GM21529 (cell line): ENCODE measurements around the gene CSNK1G1.
"Not testable (repeated sequence)": the region's sequence is repeated elsewhere in the genome, so short reads cannot be mapped to it uniquely, and the experiment has no call there.

ENCODE experiments used
- ATAC-seq: cut with Tn5 transposase; IDR thresholded peaks from one replicate; pipeline ENCODE4 v1.9.1; 2021; ENCODE audit not compliant: unreplicated experiment

Gene CSNK1G1

DNA sequence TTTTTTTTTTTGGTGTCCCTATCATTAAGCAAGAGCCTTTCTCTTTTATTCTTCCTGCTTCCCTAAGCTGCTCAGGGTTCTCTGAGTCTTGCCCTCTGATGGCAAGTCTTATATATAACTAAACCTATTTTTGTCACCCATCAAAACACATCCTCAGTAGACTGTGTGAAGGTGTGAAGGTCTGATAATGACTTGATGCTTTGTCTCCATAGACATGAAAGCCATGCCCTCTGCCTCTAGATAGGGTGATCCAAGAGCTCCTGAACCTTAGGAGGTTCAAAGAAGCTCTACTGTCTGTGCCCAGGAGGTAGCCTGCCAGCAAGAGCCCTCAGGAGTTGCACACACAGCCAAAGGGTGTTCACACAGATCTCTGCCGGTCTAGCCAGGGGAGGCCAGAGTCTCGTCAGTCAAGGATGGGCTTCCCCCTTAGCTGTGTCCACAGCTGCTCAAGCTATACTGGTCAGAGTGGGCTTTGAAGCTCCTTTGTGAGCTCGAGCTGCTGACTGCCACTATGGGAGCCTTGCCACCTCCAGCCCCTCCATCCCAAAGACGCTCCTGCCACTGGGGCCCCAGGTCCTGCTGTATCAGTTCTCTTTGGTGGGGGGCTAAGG is 217.5 kb downstream of the CSNK1G1 start:
- ATAC-seq: no peak

DNA sequence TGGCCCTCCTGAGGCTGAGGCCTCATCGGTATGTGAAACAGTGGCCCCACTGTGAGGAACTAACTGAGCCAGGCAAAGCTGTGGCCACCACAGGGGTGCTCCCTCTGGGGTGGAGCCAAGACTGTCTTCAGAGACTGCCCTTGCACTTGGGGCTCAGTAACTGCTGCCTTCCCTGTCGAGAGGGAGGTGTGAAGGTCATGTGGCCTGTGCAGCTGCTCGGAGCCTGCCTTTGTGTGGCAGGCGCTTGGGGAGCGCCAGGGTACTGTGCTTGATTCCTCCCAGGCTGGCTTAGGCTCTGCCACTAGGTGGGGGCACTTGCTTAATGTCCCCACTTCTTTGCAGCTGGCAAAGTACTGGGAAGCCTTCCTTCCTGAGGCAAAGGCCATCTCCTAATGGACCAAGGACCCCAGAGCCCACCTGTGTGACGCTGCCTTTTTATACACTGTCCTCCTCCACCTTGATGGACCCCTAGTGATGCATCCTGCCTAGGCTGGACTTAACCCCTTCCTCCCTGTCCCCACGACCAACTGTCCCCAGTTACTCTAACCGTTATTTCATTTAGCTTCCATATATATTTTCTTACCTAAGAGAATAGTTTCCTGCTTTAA is 218.6 kb downstream of the CSNK1G1 start:
- no peak for ATAC-seq

DNA sequence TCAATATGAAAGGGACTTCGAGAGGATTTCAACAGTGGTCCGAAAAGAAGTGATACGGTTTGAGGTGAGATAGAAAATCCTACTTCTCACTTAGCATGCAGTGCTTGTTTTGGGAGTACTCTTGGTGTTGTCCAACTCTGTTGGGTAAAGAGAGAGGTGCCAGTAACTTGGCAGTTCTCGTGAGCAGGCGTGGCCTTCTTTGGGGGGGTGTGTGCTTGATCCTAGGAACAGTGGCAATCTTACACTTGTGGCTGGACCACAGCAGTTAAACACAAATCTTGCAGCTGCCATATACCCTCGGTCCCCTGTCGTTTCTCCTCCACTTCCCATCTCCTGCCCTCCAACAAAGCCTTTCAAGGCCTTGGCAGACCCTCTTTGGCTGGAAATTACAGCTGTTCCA is 219.6 kb downstream of the CSNK1G1 start:
- ATAC-seq: no peak

DNA sequence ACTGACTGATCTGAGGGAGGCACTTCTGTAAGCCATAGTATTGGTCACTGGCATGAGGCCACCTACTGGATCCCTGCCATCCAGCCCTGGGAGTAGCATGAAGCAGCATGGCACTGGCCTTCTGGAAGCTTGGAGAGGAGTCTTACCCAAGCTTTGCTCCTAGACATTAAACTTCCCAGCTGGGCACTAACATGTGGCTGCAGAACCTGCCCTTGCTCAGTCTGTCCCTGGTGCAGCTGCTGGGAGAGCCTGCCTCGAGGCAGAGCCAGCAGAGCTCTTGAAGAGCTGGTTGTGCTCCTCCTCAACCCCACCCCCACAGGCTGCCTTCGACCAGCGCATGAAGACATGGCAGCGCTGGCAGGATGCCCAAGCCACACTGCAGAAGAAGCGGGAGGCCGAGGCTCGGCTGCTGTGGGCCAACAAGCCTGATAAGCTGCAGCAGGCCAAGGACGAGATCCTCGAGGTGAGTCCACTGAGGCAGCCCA is 221.6 kb downstream of the CSNK1G1 start:
- ATAC-seq: no peak

DNA sequence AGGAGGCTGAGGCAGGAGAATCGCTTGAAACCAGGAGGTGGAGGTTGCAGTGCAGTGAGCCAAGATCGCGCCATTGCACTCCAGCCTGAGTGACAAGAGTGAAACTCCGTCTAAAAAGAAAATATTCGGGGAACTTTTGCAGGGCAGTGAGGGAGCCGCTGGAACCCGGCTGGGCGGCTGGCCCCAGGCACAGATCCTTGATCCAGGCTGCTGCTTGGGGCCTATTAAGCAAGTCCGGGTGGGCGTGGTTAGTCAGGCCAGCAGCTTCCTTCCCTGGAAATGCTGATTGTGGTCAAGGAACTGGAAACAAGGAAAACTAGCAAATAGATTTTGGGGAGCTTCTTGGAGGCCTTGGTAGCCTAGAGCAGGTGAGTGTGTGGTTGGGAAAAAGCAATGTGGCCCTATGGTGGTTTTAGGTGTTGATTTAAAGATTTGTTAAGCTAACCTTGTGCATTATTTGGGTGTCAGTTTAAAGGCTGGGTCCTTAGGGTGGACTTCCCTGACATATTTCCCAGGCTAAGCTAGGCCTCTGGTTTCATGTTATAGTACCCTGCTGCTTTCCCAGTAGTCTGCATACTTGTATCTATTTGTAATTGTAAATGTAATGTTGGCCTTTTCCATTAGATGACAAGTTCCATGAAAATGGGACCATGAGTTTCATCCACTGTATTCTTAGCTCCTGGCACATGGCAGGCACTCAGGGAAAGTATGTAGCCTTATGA is 222.2 kb downstream of the CSNK1G1 start:
- ATAC-seq: no peak

DNA sequence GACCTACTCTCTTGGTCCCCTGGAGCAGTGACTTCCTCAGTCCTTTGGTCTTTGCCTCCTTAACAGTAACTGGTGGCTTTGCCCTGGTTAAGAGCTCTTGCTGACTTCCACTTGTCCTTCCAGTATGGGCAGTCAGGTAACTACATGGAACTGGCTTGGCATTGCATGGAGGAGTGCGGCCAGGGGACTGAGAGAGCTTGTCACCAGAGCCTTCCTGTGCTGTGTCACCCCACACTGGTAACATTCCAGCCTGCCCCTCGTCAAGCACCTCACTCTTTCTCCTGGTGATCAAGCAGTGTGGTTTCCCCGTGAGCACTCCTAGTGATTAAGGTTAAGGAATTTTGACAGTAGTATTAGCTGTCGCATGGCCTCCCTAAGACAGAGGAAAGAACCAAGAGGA is 223.8 kb downstream of the CSNK1G1 start:
- no peak for ATAC-seq

DNA sequence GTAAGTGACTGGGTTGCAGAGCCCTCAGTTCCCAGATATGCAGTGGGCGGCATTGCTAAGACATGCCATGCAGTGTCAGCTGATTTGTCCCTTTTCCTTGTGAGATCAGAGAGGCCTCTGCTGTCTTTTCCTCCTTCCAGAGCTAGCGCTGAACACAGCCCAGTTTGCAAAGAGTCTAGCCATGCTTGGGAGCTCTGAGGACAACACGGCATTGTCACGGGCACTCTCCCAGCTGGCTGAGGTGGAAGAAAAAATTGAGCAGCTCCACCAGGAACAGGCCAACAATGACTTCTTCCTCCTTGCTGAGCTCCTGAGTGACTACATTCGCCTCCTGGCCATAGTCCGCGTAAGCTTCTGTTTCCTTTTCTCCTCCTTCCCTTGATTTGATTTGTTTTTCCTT is 224.4 kb downstream of the CSNK1G1 start:
- no peak for ATAC-seq

DNA sequence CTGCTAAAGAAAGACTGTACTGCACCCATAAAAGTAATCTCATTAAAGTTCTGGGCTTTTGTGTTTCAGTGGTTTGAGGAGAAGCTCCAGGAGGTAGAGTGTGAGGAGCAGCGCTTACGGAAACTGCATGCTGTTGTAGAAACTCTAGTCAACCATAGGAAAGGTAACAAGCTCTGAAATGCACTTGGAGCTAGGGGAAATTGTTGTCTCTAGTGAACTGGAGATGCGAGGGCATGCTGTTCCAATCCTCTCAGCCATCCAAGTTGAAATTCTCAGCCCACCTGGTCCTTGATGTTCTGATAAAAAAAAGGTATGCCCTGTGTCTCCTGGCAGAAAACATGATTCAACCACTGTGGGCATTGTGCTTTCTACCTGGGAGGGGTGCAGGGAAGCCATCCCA is 225.8 kb downstream of the CSNK1G1 start:
- no peak for ATAC-seq

DNA sequence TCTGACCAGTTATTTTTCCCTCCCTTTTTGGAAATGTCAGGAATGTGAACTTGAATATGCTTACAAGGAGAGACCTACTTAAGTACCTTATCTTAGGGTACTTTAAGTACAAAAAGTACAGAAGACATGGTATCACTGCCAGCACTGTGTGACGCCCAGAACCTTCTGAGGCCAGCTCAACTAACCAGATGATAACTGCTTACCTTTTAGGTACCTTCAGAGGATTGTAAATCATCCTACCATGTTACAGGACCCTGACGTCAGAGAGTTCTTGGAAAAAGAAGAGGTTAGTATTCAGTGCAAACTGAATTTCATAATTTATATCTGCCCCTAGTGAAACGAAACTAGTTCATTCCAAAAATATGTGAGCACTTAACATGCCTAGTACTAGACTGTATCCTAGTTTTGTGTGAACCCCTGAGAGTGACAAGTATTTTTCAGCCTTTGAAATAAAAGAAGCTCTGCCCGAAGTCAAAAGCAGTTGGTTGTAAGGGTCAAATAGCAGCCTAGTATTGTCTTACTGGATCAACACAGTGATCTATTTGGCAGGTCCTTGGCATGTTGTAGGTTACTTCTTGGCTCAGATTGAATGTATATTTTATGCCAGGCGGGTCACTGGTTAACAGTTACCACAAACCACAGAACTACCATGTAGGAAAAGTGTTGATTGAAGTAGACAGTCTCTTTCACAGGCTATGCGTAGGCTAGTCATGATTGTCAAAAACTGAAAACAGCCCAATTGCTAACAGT is 228.3 kb downstream of the CSNK1G1 start:
- ATAC-seq: no peak

DNA sequence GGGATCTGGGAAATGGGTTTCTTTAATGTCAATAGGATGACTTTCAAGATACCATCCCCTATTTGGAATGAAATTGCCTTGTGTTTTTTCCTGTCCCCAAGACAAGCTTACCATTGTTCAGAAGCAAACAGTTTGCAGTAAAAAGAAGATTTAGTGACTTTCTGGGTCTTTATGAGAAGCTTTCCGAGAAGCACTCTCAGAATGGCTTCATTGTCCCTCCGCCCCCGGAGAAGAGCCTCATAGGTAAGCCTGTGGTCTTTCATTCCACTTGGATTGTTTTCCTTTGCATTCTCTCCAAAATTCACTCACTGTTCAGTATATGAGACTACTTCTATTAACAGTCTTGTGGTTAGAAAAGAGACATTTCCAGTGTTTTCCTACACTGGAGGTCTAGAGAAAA is 230.0 kb downstream of the CSNK1G1 start:
- ATAC-seq: no peak

DNA sequence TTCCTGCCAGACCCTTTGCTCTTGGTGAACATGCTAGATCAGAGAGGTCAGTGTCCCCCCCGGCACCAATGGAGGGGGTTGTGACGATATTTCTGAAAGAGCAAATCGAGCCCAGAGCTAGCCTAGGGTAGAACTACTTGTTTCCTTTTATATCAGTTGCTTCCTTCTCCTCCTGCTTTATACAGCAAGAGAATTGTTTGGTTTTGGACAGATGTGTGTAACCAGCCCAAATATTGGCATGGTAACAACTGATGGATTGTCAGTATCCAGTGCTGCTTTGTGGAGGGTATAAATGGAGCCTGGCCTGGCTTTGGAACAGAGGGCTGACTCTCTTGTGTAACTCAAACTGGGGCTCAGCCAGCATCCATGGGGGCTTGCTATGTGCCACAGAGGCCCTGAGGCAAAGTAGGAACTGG is 233.0 kb downstream of the CSNK1G1 start:
- ATAC-seq: no peak

DNA sequence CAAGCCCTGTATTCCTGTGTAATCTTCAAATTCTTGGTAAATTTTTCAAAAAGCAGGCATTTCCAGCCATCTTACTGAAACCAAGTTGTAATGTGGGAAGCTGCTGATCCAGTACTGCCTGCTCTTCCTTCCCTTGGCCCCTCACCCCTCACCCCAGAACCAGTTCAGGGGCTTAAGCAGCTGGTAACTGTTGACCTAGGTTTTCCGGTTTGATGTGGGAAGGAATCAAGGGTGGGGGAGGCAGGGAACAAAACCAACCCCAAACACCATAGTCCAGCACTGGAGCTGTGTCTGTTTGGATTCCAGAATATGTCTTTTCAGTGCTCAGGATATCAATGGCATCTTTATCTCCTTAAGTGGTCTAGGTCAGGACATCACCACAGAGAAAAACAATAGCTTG is 233.5 kb downstream of the CSNK1G1 start:
- ATAC-seq: no peak

DNA sequence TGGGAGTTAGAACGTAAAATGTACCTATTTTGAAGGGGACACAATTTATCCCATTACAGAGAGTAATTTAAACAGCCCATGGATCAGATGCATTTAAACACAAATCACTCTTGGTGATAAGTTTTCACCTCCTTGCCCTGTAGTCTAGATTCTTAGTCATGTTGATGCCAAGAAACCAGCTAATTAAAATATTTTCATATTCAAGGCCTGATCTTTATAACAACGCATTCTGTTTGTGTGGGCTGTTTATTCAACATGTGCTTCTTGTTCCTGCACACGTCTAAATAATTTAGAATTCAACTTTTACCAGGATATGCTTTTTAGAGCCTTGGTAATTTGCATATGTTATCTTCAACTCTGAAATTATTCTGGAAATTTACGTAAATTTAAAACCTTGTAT is 234.4 kb downstream of the CSNK1G1 start:
- no peak for ATAC-seq

DNA sequence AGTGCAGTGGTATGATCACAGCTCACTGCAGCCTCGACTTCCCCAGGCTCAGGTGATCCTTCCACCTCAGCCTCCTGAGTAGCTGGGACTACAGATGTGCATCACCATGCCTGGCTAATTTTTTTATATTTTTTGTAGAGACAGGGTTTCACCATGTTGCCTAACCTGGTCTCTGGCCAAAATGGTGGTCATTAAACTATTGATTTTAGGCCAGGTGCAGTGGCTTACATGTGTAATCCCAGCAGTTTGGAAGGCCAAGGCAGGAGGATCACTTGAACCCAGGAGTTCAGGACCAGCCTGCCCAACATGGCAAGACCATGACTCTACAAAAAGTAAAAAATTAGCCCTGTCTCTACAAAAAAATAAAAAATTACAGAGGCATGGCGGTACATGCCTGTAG is 235.7 kb downstream of the CSNK1G1 start:
- ATAC-seq: not testable (repeated sequence)

DNA sequence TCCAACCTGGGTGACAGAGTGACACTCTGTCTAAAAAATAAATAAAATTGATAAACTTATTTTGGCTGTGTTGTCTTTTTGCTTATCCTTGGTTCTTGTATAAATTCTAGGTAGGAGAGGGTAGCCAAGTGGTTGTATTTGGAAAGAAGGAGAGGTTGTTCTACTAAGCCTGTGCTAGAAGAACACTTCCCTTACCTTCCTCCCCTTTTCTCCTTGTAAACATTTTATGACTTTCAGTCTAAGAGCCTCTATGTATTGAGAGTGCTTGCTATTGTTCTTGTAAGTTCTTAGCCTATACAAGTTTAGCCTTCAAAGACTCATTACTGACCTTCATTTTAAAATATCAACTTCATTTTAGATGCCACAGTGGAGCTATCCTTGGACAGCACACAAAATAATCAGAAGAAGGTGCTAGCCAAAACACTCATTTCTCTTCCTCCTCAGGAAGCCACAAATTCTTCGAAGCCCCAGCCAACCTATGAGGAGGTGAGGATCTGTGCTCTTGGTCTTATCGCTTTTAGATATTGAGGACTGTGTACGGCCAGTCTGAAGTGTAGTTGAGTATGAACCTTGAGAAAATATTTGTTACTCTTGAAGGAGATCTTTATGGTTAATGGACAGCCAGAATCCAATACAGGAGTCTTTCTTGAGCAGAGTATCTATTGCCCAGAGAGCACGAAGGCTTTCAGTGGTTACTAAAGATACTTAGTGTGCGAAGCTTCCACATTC is 238.1 kb downstream of the CSNK1G1 start:
- ATAC-seq: no peak
